GM23338 (cell line): ENCODE results near the gene SEC11A. TPM values are rescaled to one million over a fixed set of nuclear protein-coding genes. Genes with fewer than 3 reads are reported as not detected.

Experiments
- ATAC-seq: fragments of 200-7000 bp; cut with Tn5 transposase; 3 replicates; pipeline ENCODE4 v1.9.1; 2020
- DNase-seq: peaks from one replicate; pipeline ENCODE4 v3.0.0-alpha.2; 2015; ENCODE audit warnings: low spot score
- H2AFZ ChIP-seq: fragments of 200-600 bp; sonication (generic); 2 replicates; pipeline ENCODE4 v1.8.0; 2016; ENCODE audit warnings: antibody characterized with exemption, mild to moderate bottlenecking, moderate library complexity
- H3F3A ChIP-seq: fragments of 200-600 bp; sonication (generic); replicated peaks from 2 replicates; pipeline ENCODE4 v1.8.0; 2017; ENCODE audit warnings: antibody characterized with exemption, mixed run types, low read depth
- H3K27ac ChIP-seq: fragments of 200-600 bp; sonication (generic); 2 replicates; pipeline ENCODE4 v1.6.1; 2016; ENCODE audit warnings: low read depth
- H3K27me3 ChIP-seq: fragments of 200-600 bp; sonication (generic); 2 replicates; pipeline ENCODE4 v1.8.0; 2016; ENCODE audit warnings: mild to moderate bottlenecking, mixed run types, moderate library complexity; ENCODE audit not compliant: insufficient read depth
- H3K36me3 ChIP-seq: fragments of 200-600 bp; sonication (generic); 2 replicates; pipeline ENCODE4 v1.8.0; 2016; ENCODE audit warnings: mild to moderate bottlenecking; ENCODE audit not compliant: insufficient read depth
- H3K4me1 ChIP-seq: fragments of 200-600 bp; sonication (generic); 2 replicates; pipeline ENCODE4 v1.8.0; 2016; ENCODE audit warnings: mild to moderate bottlenecking, moderate library complexity; ENCODE audit not compliant: insufficient read depth
- H3K4me2 ChIP-seq: fragments of 200-600 bp; sonication (generic); 2 replicates; pipeline ENCODE4 v1.7.1; 2017; ENCODE audit warnings: mixed run types
- H3K4me3 ChIP-seq: fragments of 200-600 bp; sonication (generic); 2 replicates; pipeline ENCODE4 v1.6.1; 2016; ENCODE audit warnings: mixed run types
- H3K79me2 ChIP-seq: fragments of 200-600 bp; sonication (generic); replicated peaks from 2 replicates; pipeline ENCODE4 v1.8.0; 2017; ENCODE audit warnings: mild to moderate bottlenecking; ENCODE audit not compliant: insufficient read depth
- H3K9me2 ChIP-seq: fragments of 200-600 bp; sonication (generic); 2 replicates; pipeline ENCODE4 v1.8.0; 2017; ENCODE audit not compliant: insufficient read depth
- H4K20me1 ChIP-seq: fragments of 200-600 bp; sonication (generic); replicated peaks from 2 replicates; pipeline ENCODE4 v1.8.0; 2017; ENCODE audit warnings: mild to moderate bottlenecking; ENCODE audit not compliant: insufficient read depth
- H3K27ac Mint-ChIP-seq: 2 replicates; pipeline ENCODE4 v1.8.0; 2020; ENCODE audit warnings: inconsistent platforms, mild to moderate bottlenecking, moderate library complexity, mixed read lengths
- H3K27me3 Mint-ChIP-seq: 3 replicates; pipeline ENCODE4 v1.8.0; 2022; ENCODE audit warnings: low read depth, mild to moderate bottlenecking, moderate library complexity, mixed read lengths, inconsistent platforms; ENCODE audit not compliant: insufficient read depth, poor library complexity
- H3K36me3 Mint-ChIP-seq: 3 replicates; pipeline ENCODE4 v1.8.0; 2021; ENCODE audit warnings: low read depth, mild to moderate bottlenecking, inconsistent platforms, moderate library complexity, mixed read lengths
- H3K4me1 Mint-ChIP-seq: 3 replicates; pipeline ENCODE4 v1.8.0; 2020; ENCODE audit warnings: mild to moderate bottlenecking, inconsistent platforms, mixed read lengths
- H3K4me3 Mint-ChIP-seq: 3 replicates; pipeline ENCODE4 v1.8.0; 2021; ENCODE audit warnings: moderate library complexity, mild to moderate bottlenecking, inconsistent platforms, mixed read lengths
- H3K9me3 Mint-ChIP-seq: 3 replicates; pipeline ENCODE4 v1.8.0; 2020; ENCODE audit warnings: moderate library complexity, mild to moderate bottlenecking, inconsistent platforms, mixed read lengths
- CREB1 ChIP-seq: fragments of 250-450 bp; sonication (Bioruptor Pico); IDR thresholded peaks from 2 replicates; pipeline ENCODE4 v1.5.0; 2020; ENCODE audit warnings: low read depth, mild to moderate bottlenecking, moderate library complexity
- EZH2 ChIP-seq: fragments of 200-600 bp; sonication (generic); IDR thresholded peaks from one replicate; pipeline ENCODE4 v1.8.0; 2017; ENCODE audit warnings: antibody characterized with exemption, mild to moderate bottlenecking, low read depth; ENCODE audit not compliant: unreplicated experiment
- EZH2phosphoT487 ChIP-seq: fragments of 200-600 bp; sonication (generic); IDR thresholded peaks from one replicate; pipeline ENCODE4 v1.8.1; 2018; ENCODE audit warnings: antibody characterized with exemption; ENCODE audit not compliant: unreplicated experiment
- NANOG ChIP-seq: IDR thresholded peaks from 2 replicates; pipeline ENCODE4 v1.6.1; 2016; ENCODE audit warnings: antibody characterized with exemption, borderline replicate concordance
- STAT1 ChIP-seq: IDR thresholded peaks from one replicate; pipeline ENCODE4 v1.6.1; 2016; ENCODE audit warnings: antibody characterized with exemption; ENCODE audit not compliant: unreplicated experiment
- ZNF462 ChIP-seq: fragments of 250-450 bp; sonication (Bioruptor Pico); IDR thresholded peaks from 2 replicates; pipeline ENCODE4 v1.5.0; 2020; ENCODE audit warnings: mild to moderate bottlenecking, moderate library complexity
- polyA plus RNA-seq: library from polyadenylated mRNA; unstranded; fragments of >200 nt; fragmentation: Nextera tagmentation; extraction: Ambion mirVana; gene quantifications from 2 replicates; pipeline ENCODE4 v1.2.1, GENCODE V29; 2016
- total RNA-seq: library from RNA; depleted of rRNA; stranded (reverse); fragments of >200 nt; shearing (Covaris generic); gene quantifications from 2 replicates; pipeline ENCODE4 v1.2.3, GENCODE V29; 2014
- TF ChIP-seq, protein P1 (sequence below): IDR thresholded peaks from 2 replicates; pipeline ENCODE4 v1.6.1; 2016; ENCODE audit warnings: antibody characterized with exemption
- TF ChIP-seq, protein P2 (sequence below), 2 experiments: fragments of 200-600 bp in 1 of 2; sonication (generic) in 1 of 2; conservative IDR thresholded peaks; 2 replicates each; pipeline versions ENCODE4 v1.5.1 to v1.6.1; 2016 to 2017; ENCODE audit warnings: antibody characterized with exemption in 2 of 2, low read depth in 2 of 2, mild to moderate bottlenecking in 2 of 2, moderate library complexity in 1 of 2

Gene SEC11A
- total and polyA plus RNA-seq, 2 experiments from 2014 or later, result 191 to 257 TPM

- Histone ChIP-seq H3F3A (0 out of 2 replicates have a peak, but pooled peaks cover 2% of the 10 kb centered on the region), H4K20me1 (peaks cover 62% of the 10 kb centered on the region), H3K4me1 (no peaks in the 10 kb centered on the region), H3K9me2 (no peaks in the 10 kb centered on the region), H3K79me2 (peaks cover 100% of the 10 kb centered on the region), H3K36me3 (no peaks in the 10 kb centered on the region), H3K27ac (no peak overlapping the region), H3K27me3 (no peaks in the 10 kb centered on the region), H2AFZ (no peak overlapping the region), H3K4me2 (no peak overlapping the region), H3K4me3 (no peak overlapping the region)
- DNase-seq (no peak), ATAC-seq (no peak)
- H3K4me3 Mint-ChIP-seq, result no peak overlapping the region
- no peak for TF ChIP-seq NANOG
- TF ChIP-seq, protein P1, sequence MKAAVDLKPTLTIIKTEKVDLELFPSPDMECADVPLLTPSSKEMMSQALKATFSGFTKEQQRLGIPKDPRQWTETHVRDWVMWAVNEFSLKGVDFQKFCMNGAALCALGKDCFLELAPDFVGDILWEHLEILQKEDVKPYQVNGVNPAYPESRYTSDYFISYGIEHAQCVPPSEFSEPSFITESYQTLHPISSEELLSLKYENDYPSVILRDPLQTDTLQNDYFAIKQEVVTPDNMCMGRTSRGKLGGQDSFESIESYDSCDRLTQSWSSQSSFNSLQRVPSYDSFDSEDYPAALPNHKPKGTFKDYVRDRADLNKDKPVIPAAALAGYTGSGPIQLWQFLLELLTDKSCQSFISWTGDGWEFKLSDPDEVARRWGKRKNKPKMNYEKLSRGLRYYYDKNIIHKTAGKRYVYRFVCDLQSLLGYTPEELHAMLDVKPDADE, result no peak
- TF ChIP-seq, protein P2, sequence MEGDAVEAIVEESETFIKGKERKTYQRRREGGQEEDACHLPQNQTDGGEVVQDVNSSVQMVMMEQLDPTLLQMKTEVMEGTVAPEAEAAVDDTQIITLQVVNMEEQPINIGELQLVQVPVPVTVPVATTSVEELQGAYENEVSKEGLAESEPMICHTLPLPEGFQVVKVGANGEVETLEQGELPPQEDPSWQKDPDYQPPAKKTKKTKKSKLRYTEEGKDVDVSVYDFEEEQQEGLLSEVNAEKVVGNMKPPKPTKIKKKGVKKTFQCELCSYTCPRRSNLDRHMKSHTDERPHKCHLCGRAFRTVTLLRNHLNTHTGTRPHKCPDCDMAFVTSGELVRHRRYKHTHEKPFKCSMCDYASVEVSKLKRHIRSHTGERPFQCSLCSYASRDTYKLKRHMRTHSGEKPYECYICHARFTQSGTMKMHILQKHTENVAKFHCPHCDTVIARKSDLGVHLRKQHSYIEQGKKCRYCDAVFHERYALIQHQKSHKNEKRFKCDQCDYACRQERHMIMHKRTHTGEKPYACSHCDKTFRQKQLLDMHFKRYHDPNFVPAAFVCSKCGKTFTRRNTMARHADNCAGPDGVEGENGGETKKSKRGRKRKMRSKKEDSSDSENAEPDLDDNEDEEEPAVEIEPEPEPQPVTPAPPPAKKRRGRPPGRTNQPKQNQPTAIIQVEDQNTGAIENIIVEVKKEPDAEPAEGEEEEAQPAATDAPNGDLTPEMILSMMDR (conservative IDR thresholded peaks at IDR 0.05; ENCODE audit: low read depth in 2 of 2), result no peak
- TF ChIP-seq CREB1 (CRISPR knock-in tag), result no peak
- TF ChIP-seq STAT1, result no peak
- TF ChIP-seq ZNF462, result no peak
- no peak for TF ChIP-seq EZH2
- no peak for TF ChIP-seq EZH2phosphoT487
- H3K27ac Mint-ChIP-seq, result no peak overlapping the region
- no peaks in the 10 kb centered on the region for H3K9me3 Mint-ChIP-seq
- peaks cover 2% of the 10 kb centered on the region for H3K27me3 Mint-ChIP-seq
- no peaks in the 10 kb centered on the region for H3K4me1 Mint-ChIP-seq
- H3K36me3 Mint-ChIP-seq, result peaks cover 4% of the 10 kb centered on the region
Observed at GRCh38 chr15:84696757-84697156, 19.2 kb downstream of the SEC11A start.
